TTC549 (cell line): ENCODE data around the gene ANKS1B.
"Not testable (repeated sequence)": the region's sequence is repeated elsewhere in the genome, so short reads cannot be mapped to it uniquely, and the experiment has no call there.

Source experiments
- FAIRE-seq: peaks from 2 replicates; lab custom pipeline; 2012; peaks lifted over from hg19 to GRCh38; lab: Jason Lieb, UNC

ANKS1B gene

DNA sequence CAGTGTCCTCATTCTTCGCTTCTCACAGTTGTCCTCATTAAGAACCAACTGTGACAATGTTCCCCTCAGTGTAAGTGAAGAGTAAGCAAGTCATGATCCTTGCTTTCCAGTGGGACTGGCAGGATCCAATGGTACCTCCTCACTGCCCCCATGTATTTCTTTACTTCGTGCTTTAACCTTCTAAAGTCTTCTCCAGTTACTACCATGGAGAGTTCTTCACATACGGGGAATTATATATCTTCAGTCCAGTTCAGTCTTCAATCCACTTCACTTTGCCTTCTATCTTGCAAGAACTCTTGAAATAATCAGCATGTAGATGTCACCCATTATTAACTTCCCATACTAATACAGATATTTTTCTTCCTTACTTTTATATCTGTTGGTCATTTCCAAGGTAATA is 719.1 kb downstream of the ANKS1B start:
- no peak for FAIRE-seq

DNA sequence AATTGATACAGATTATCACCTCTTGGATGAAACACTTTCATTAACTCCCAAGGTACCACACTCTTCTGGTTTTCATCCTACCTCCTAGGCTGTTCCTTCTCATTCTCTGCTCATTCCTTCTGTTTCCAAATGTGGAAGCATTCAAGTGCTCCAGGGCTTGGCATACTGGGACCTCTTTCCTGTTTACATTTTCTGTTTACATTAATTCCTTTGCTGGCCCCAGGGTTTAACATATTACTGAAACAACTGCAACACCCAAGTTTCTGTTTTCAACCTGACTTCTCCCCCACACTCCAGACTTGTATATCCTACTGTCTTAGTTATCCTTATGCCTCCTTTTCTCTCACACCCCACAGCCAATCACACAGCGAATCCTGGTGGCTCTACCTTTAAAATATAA is 723.5 kb downstream of the ANKS1B start:
- no peak for FAIRE-seq

DNA sequence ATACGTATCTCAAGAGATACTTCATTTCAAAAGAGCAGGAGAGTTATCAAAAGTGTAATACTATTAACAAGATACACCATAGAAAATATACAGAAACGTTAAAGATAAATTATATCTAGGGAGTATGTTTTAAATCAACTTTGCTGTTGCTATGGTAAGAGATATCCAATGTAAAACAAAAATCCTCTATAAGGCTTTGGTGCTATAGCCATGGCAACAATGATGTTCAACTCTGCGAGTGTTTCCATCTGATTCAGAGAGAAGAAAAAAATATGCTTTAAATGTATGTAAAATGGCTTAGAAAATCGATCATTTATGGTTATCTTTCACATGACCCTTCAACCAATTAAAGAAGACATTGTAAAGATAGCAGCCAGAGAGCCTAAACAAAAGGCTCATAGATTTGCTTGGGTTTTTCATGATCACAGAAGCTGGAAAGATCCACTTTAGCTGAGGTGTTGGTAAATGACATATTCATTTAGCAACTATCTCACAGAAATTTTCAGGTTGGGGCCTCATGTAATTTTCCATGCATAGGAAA is 724.2 kb downstream of the ANKS1B start:
- FAIRE-seq: no peak

DNA sequence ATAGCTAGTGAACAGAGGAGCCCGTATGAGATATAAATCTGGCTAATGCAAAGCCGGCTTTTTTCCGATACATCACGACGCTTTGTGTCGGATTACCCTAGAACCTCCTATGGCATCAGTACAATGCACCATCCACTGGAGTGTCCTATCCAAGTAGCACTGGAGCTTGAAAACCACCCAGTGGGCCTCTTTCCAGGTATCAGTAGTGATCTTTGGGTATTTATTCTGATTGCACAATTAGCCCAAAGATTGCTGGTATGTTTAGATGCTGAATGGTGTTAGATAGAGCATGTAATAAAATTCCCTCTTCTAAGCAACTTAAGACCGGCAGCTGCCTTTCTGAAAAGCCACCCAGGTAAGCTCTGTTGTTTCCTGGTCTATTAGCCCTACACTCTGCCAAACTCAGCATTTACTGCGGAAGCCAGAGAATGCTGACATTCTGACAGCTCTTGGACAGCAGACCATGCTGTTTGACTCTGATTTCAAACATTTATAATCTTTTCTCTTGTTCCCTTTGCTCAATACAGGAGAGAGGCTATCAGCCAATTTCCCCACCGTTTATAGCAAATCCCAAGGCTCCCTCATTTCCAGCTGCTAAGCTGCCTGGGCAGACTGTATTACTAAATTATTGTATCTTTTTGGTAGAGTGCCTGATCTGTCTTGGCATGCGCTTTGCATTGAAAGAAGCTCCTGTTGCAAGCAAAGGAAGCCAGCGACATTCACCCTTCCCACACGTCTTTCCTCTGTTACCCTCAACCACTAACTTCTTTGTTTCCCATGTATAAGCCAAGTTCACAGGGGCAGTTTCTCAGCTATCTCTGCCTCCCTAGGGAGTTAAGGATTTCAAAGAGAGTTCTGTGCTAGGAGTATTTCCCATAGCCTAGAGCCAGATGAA is 725.4 kb downstream of the ANKS1B start:
- no peak for FAIRE-seq

DNA sequence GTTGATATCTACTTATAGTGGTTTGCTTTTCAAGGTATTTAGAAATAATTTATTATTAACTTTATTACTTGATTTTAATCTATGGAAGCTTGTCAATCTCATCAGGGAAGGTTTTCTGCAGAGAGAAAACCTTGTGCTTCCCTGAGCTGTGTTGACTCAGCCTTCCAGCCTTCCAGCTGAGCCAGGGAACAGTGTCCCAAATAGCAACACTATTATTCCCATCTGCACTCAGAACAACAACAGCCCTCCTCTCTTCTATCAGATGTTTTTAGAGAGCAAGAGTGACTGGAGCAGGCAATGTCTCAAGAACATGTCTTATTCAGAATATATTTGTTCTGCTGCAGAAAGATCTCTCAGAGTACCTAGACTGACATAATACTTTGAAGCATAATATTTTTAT is 727.1 kb downstream of the ANKS1B start:
- FAIRE-seq: no peak

DNA sequence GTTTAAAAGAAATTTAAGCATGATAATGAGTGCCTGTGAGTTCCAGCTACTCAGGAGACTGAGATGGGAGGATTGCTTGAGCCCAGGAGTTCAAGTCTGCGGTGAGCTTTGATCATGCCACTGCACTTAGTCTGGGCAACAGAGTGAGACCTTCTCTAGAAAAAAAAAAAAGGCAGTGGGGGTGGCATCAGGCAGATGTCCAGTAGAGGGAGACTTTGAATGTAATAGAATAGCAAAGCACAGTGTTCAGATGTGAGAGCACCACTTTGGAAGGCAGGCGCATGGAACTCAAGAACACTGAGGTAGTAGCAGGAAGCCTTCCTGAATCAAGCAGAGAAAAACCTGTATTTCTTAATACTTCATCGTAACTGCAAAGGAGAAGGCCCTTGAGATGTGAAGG is 731.7 kb downstream of the ANKS1B start:
- FAIRE-seq: no peak

DNA sequence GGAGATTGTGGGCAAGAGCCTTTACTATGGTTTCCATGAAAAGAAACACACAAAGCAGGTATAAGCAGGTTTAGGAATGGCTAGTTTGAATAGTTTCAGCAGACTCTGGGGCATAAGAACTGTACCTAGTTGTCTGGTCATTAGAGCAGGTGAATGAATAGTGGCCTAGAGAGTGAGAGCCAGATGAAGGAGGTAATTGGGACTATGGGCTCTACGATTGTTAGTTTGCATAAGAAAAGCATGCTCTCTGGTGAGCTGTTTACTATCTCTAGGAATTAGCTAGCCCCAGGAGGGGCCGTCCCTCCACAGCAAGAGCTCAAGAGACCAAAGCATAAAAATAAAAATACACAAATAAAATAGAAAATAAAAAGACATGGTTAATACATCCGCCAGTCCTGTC is 734.6 kb downstream of the ANKS1B start:
- FAIRE-seq: no peak

DNA sequence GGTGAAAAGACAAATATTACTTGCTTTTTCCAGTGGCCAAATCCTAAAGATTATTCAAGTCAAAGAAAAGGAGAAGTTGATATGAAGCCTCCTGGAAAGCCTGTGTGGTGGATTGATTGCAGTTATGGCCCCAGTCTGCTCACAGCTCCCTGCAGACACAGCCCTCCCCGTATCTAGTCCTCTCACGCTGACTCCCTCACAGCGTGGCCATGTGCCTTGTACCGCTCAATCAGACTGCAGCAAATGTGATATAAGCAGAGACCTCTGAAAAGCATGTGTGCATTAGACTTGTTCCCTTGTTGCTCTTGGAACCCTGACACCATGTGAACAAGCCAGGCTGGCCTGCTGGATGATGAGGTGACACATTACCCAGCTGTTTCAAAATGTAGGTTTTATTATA is 735.2 kb downstream of the ANKS1B start:
- FAIRE-seq: no peak

DNA sequence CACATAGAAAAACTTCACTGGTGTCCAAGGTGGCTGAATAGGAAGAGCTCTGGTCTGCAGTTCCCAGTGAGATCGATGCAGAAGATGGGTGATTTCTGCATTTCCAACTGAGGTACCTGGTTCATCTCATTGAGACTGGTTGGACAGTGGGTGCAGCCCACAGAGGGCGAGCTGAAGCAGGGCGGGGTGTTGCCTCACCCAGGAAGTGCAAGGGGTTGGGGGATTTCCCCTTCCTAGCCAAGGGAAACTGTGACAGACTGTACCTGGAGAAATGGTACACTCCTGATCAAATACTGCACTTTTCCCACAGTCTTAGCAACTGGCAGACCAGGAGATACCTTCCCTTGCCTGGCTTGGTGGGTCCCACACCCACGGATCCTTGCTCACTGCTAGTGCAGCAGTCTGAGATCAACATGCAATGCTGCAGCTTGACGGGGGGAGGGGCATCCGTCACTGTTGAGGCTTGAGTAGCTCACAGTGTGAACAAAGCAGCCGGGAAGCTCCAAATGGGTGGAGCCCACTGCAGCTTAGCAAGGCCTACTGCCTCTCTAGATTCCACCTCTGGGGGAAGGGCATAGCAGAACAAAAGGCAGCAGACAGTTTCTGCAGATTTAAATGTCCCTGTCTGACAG is 746.7 kb downstream of the ANKS1B start:
- not testable (repeated sequence) for FAIRE-seq

DNA sequence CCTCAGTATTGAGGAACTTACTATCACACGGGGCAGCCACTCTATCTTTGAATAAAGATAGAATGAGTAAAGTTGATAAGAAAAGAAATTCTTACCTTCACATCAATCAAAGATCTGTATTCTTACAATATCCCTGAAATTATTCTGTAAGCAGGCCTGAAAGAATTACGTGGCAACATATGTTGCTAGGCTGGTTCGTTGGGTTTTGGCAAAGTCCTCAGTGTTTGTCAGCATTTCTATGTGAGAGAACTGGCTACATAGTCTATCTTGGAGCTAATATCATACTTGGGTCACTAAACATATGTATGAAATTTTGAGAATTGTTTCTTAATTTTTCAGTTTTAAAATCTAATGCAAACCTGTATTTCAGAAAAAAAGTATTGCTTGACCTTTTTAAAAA is 749.4 kb downstream of the ANKS1B start:
- FAIRE-seq: no peak

DNA sequence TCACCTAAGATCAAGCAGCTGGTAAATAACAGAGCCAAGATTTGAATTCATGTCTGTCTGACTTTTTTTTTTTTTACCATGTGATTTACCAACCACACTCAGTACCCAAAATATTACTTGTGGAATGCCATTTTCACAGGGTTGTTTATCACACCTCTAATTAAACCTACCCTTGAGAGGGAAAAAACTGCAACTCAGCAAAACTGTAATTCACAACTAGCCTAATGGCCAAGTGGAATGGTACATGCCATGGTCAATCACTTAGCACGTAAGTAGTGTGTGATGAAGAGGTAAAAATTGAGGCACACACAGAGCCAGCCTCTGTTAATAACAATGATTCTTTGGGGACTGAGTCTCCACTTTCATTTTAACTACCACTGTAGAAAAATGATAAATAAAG is 750.0 kb downstream of the ANKS1B start:
- FAIRE-seq: no peak

DNA sequence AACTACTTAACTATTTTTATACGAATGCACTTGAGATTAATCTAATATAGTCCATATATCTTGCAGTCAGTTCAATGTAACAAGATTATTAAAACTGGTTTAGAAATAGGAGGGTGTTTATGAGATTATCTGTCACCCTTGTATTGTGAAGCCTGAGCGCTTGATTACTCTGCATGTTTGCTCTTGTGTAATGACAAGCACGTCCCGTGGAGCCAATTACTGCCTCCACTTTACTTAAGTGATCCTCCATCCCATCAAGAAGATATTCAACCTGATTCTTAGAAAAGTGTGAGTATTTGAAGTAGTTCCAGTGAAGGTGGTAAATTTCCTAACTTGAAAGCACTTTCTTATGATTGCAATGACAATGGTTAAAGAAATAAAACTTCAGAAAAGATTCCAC is 752.4 kb downstream of the ANKS1B start:
- FAIRE-seq: no peak

DNA sequence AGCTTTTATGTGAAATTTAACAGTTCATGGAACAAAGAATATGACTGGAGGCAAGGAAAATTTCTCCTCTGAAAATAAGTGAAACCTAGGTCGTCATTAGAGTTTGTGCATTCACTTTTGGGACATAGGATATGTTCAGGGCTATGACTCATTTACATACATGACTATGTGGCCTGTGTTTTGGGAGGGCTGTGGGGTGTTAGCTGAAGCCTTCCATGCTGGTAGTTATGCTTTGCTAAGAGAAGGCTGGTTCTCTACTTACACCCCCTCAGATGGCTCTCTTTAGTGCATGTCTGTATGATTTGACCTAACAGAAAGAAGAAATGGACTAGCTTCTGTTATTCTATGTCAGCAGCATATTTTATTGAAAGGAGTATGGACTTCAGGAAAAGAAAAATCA is 753.7 kb downstream of the ANKS1B start:
- no peak for FAIRE-seq

DNA sequence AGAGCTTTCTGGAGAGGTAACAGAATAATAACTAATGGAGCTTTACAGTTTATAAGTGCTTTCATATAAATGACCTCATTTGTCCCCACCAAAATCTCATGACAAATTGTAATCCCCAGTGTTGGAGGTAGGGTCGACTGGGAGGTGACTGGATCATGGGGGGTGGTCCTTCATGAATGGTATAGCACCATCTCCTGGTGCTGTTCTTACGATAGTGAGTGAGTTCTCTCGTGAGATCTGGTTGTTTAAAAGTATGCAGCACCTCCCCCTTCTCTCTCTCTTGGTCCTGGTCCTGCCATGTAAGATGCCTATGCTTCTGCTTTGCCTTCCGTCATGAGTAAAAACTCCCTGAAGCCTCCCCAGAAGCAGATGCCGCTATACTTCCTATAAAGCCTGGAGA is 760.5 kb downstream of the ANKS1B start:
- FAIRE-seq: no peak

DNA sequence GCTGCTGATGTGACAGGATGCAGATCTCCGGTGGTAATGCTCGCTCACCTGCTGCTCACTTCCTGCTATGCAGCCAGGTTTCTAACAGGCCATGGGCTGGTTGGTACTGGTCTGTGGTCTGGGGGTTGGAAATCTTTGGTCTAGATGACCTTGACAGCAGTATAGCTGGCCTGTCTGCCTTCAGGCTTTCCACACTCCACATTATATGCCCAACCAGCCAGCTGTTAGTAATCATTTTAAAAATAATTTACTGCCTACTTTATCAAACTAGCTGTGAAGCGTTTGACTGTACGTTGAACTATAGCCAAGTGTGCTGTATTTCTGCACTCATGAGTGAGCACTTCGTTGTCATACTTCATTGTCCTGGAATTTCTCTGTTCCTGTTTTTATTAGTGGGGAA is 761.2 kb downstream of the ANKS1B start:
- no peak for FAIRE-seq

DNA sequence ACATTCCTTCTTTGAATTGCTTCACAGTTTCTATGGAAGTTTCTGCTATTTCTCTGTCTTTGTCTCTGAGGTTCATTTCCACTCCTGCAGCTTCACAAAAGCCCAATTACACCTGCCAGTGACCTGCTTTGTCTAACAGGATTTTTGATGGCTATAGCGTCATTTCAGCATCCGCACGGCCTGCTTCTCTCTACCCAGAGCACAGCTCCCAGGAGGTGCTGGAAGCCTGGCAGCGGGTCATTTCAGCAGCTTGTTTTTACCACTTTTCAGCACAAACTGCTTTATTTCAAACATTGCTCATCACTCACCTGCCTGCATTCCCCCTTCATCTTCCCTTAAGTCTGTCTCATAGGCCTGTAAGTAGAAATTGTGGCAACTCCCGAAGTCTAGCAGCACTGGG is 771.7 kb downstream of the ANKS1B start:
- no peak for FAIRE-seq

DNA sequence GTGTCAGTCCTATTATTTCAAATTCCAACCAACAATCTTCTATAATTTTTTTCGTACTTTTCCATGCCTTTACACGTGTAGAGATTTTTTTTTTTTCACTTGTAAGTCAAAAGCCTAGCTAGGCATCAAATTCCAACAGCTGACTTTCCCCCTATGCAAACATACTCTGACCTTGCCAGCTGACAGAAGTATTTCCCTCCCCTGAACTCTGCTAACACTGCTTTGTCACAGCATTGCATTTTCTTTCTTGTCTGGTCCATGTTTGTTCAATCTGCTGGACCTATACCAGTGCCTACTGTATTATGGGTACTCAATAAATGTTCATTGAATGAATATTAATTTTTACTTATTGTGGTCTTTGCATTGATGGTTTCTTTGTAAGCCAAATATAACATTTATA is 772.5 kb downstream of the ANKS1B start:
- FAIRE-seq: no peak

DNA sequence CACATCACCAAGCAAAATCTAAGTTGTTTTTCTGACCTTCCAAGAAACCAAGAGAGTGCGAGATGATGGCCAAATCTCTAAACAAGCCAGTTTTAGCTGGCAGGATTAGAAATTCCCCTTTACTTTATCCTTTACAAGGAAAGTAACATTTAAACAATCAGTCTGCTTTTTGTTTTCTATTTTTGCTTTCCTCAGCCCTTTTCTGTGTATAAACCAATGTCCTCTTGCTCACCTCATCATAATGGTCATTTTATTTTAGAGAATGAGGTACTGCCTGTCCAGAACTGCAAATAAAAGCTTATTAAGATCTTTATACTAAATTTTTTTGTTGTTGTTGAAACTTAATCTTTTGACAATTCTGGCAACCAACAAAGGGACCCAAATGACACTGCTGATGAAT is 779.6 kb downstream of the ANKS1B start:
- FAIRE-seq: no peak

DNA sequence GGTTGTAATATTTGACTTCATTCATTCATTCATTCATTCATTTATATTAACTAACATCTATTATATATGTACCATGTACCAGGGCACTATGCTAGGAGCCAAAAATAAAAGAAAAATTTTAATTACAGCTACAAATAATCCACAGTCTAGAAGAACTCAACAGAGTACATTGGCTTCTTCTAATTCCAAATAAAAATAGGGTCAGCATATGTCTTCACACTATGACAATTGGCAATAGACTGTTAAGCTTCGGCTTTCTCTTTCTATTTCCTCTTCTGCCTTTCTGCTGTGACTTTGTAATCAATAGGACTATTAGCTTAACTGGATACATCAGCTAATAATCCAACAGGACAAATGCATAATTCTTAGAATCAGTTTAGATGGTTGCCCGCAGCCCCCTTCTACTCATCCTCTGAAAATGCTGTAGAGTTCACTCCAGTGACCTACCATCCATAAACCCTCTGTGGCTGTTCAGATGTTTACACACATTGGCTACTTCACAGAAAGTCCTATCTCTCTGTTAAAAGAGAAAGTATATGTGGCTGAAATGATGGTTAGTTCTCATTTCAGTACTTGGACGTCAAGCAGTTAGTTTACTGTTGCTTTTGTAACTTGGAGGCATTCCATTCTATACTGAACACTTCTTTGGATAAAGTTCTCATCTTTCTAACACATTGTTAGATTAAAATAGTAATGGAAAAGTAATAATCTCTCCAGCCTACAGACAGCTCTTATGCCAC is 782.7 kb downstream of the ANKS1B start:
- FAIRE-seq: no peak

DNA sequence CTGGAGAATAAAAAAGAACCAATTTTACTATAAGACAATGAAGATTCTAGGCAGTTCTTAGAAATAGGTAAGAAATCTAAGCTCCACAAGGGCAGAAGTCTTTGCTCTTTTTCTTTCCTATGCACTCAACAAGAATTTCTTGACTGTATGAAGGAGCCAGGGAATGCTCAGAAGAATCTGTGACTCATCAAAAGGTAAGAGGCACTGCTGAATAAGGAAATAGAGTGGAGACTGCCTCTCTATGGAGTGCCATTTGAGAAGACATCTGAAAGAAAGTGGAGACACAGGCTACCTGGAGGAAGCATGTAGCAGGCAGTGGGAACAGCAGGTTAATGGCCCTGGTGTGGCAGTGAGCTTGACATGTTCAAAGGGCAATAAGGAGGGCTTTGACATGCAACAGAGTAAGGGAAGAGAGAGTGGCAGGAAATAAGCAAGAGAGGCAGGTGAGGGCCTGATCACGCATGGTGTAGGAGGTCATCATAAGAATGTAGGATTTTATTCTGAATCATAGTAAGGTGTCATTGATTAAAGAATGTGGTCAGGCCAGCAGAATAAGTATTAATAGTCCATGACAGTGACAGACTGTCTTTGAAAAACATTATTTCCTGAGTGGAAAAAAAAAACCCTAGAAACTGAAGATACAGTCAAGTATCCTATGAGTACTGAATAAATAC is 783.9 kb downstream of the ANKS1B start:
- no peak for FAIRE-seq

DNA sequence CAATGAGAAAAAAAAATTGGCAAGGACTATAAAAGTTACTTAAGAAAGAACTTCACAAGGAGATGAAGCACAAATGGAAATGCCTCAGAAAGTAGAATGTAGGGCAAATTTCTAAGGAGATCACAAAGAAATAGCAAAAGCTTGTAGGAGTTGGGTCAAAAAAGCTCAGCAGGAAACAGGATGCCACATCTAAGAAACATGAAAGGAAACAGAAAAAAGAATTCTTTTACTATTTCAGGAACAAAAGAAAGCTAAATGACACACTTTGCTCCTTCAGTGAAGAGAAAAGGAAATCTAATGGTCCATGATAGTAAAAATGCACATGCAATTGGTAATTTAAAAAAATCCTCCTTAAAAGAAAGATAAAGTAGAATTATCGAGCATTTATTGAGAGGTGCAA is 789.3 kb downstream of the ANKS1B start:
- no peak for FAIRE-seq

DNA sequence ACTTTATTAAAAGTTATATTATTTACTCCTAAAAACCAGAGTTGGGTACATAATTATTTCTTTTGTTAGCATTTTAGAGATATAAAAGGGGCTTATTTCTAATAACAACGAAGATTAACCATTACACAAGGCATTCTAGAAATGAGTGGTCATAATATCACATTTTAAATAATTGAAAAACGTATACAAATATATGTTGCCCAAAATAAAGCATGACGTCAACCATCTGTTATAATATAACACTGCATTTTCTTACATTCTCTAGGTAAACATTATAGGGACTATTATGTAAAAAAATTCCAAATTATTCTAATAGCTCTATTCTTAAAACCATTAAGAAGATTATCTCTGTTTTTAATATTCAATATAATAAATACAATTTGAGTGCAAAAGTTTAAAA is 792.2 kb downstream of the ANKS1B start:
- FAIRE-seq: no peak

DNA sequence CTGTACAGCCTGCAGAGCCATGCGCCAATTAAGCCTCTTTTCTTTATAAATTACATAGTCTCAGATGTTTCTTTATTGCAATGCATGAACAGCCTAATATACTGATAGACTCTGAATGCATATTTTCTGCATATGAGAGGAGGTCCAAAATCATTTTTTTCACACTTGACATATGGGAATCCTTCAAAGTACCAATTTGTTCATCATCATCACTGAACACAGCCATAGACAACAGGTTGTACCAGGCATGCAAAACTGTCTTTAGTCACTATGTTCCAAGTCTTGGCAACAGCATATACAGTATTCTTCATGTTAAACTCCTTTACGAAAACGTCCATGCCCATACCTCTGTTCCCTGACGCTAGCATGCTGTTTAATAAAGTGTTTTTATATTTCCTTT is 807.9 kb downstream of the ANKS1B start:
- no peak for FAIRE-seq
